Measurements from ENCODE around the gene ZNF354C. TPM values are rescaled to one million over a fixed set of nuclear protein-coding genes. Genes with fewer than 3 reads are reported as not detected.

Gene ZNF354C
- total and polyA plus RNA-seq, 2 of the 8 experiments (the other 6 are each of a cell fraction or from before 2014, with no cell fraction given) = 0.85 to 2.3 TPM

- no peak for TF ChIP-seq MAFK (IDR thresholded peaks at IDR 0.05; ENCODE audit: low read depth, low read length)
- no peak for TF ChIP-seq CTBP2 (IDR thresholded peaks at IDR 0.05; ENCODE audit: borderline replicate concordance, insufficient read depth, insufficient read length, low read length)
- TF ChIP-seq GABPA (IDR thresholded peaks at IDR 0.05; ENCODE audit: borderline replicate concordance, insufficient read depth, low read length) = no peak
- no peak for TF ChIP-seq RXRA (IDR thresholded peaks at IDR 0.05; ENCODE audit: insufficient read depth, low read depth, low read length)
- TF ChIP-seq NRF1 (IDR thresholded peaks at IDR 0.05; ENCODE audit: low read depth, low read length) = peak; percentile 56
- peak; percentile 52; the same call in 1 of the 2 replicates for TF ChIP-seq CREB1 (IDR thresholded peaks at IDR 0.05)
- TF ChIP-seq CBX8 (IDR thresholded peaks at IDR 0.05; ENCODE audit: borderline replicate concordance, low read depth, low read length) = no peak
- TF ChIP-seq SP1 (IDR thresholded peaks at IDR 0.05; ENCODE audit: low read depth, low read length) = no peak
- peak; percentile 37; the same call in 1 of the 2 replicates for TF ChIP-seq TAF1 (IDR thresholded peaks at IDR 0.05; ENCODE audit: low read depth, low read length)
- TF ChIP-seq E2F6 (IDR thresholded peaks at IDR 0.05) = peak; percentile 67
- TF ChIP-seq TEAD4 (IDR thresholded peaks at IDR 0.05; ENCODE audit: low read depth, low read length) = no peak
- no peak for TF ChIP-seq EZH2 (IDR thresholded peaks at IDR 0.05; ENCODE audit: low read depth, low read length, severe bottlenecking)
- TF ChIP-seq YY1 (IDR thresholded peaks at IDR 0.05; ENCODE audit: low read depth, low read length) = peak; percentile 9; the same call in 1 of the 2 replicates
- TF ChIP-seq BACH1 (IDR thresholded peaks at IDR 0.05; ENCODE audit: low read length) = no peak
- TF ChIP-seq CBX5 (IDR thresholded peaks at IDR 0.05; ENCODE audit: low read depth, low read length) = no peak
- no peak for TF ChIP-seq EGR1 (IDR thresholded peaks at IDR 0.05; ENCODE audit: borderline replicate concordance, low read depth, low read length)
- TF ChIP-seq KDM1A (IDR thresholded peaks at IDR 0.05; ENCODE audit: borderline replicate concordance, low read length) = no peak
- TF ChIP-seq EP300 (IDR thresholded peaks at IDR 0.05; ENCODE audit: borderline replicate concordance in 1 of 2, low read depth in 2 of 2, low read length in 2 of 2) = no peak
- no peak for TF ChIP-seq RNF2 (IDR thresholded peaks at IDR 0.05; ENCODE audit: borderline replicate concordance, low read depth, low read length, missing control alignments, poor library complexity, severe bottlenecking)
- no peak for TF ChIP-seq SIRT6 (IDR thresholded peaks at IDR 0.05; ENCODE audit: low read length)
- TF ChIP-seq KDM4A (IDR thresholded peaks at IDR 0.05; ENCODE audit: low read depth, low read length, severe bottlenecking) = peak; percentile 95
- TF ChIP-seq RFX5 (IDR thresholded peaks at IDR 0.05; ENCODE audit: borderline replicate concordance, low read depth, low read length) = no peak
- no peak for TF ChIP-seq KDM5A (IDR thresholded peaks at IDR 0.05; ENCODE audit: low read length)
- no peak for TF ChIP-seq SUZ12 (IDR thresholded peaks at IDR 0.05; ENCODE audit: low read length)
Observed at GRCh38 chr5:179023528-179024189, 36.5 kb upstream of the ZNF354C start, which contains the start of gene ZNF879 (continued).
